ENCODE results near the gene FNIP1.

GRCh38 chr5:131771692-131772091 lies 25.1 kb downstream of the FNIP1 start:
- TF ChIP-seq CTCF (IDR thresholded peaks at IDR 0.05) (no peak), POLR2A (IDR thresholded peaks at IDR 0.05) (no peak), POLR2AphosphoS5 (IDR thresholded peaks at IDR 0.05; ENCODE audit: insufficient read depth in 1 of 2, low read depth in 1 of 2) (no peak)

All from vagina (tissue), 2 donors.